Naive B cell (primary cell): ENCODE data around the gene SLC39A8. TPM values are rescaled to one million over a fixed set of nuclear protein-coding genes. Genes with fewer than 3 reads are reported as not detected.

Source experiments
- ATAC-seq, 2 donors: fragments of 150-1000 bp; cut with Tn5 transposase; 2 replicates each; pipeline ENCODE4 v1.10.0; 2021; ENCODE audit warnings: low read depth in 2 of 2, mild to moderate bottlenecking in 2 of 2, moderate library complexity in 2 of 2
- DNase-seq: peaks from one replicate; pipeline ENCODE4 v3.0.0; 2022
- H3K27ac Mint-ChIP-seq, 6 donors: one replicate each; pipeline ENCODE4 v1.8.0; 2020 to 2022; ENCODE audit warnings: mild to moderate bottlenecking in 6 of 6, mixed read lengths in 6 of 6, moderate library complexity in 5 of 6, inconsistent platforms in 2 of 6
- H3K27me3 Mint-ChIP-seq, 3 donors: one replicate each; pipeline ENCODE4 v1.8.0; 2021 to 2022; ENCODE audit warnings: mixed read lengths in 3 of 3, mild to moderate bottlenecking in 1 of 3
- H3K36me3 Mint-ChIP-seq, 2 donors: one replicate each; pipeline ENCODE4 v1.8.0; 2020 to 2022; ENCODE audit warnings: mixed read lengths in 2 of 2, inconsistent platforms in 1 of 2, mild to moderate bottlenecking in 1 of 2
- H3K4me1 Mint-ChIP-seq, 3 donors: one replicate each; pipeline ENCODE4 v1.8.0; 2020 to 2022; ENCODE audit warnings: mixed read lengths in 3 of 3, inconsistent platforms in 1 of 3, mild to moderate bottlenecking in 1 of 3, moderate library complexity in 1 of 3
- H3K4me3 Mint-ChIP-seq, 8 donors: one replicate each; pipeline ENCODE4 v1.8.0; 2020 to 2022; ENCODE audit warnings: mild to moderate bottlenecking in 8 of 8, mixed read lengths in 8 of 8, moderate library complexity in 8 of 8, inconsistent platforms in 2 of 8
- H3K9me3 Mint-ChIP-seq, 7 donors: one replicate each; pipeline ENCODE4 v1.8.0; 2020 to 2022; ENCODE audit warnings: mixed read lengths in 7 of 7, mild to moderate bottlenecking in 5 of 7, inconsistent platforms in 2 of 7, moderate library complexity in 1 of 7
- polyA plus RNA-seq, 6 donors: library from polyadenylated mRNA; unstranded; fragments of 300-500 nt; fragmentation: Illumina TruSeq; gene quantifications; one replicate each; pipeline ENCODE4 v1.2.3, GENCODE V29; 2021; ENCODE audit warnings: low read depth in 6 of 6

SLC39A8 gene
- polyA plus RNA-seq, 6 donors from 2014 or later: 17.2 to 37.3 (median 20.0) TPM

DNA sequence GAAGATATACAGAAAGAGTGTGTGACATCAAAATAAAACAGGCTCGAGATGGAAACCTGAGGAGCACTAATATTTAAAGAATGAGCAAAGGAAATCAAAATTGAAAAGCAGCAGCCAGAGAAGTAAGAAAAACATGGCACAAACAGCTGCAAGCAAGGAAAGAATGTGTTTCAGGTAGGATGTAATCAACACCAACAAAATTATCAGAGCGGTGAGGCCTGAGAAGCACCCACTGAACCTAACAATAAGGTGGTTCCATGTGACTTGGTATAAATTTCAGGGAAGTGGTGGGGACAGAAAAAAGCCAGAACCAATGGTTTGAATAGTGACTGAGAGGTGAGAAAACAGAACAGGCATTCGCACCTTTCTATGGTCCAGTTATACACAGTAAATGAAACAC is 11.5 kb downstream of the SLC39A8 start:
- H3K27me3 Mint-ChIP-seq: no peaks in the 10 kb centered on the region
- H3K4me1 Mint-ChIP-seq: peaks cover 12 to 41% (median 22%) of the 10 kb centered on the region in 3 donors
- peaks cover 0 to 4% of the 10 kb centered on the region in 2 donors for H3K36me3 Mint-ChIP-seq
- no peaks in the 10 kb centered on the region for H3K9me3 Mint-ChIP-seq
- DNase-seq (no peak), ATAC-seq (no peak)
- no peak overlapping the region for H3K4me3 Mint-ChIP-seq
- no peak overlapping the region for H3K27ac Mint-ChIP-seq

- peaks cover 14 to 37% (median 17%) of the 10 kb centered on the region in 3 donors for H3K4me1 Mint-ChIP-seq
- ATAC-seq: no peak
- no peaks in the 10 kb centered on the region for H3K27me3 Mint-ChIP-seq
- no peak overlapping the region for H3K27ac Mint-ChIP-seq
- H3K36me3 Mint-ChIP-seq: no peaks in the 10 kb centered on the region
- no peak for DNase-seq
- no peaks in the 10 kb centered on the region for H3K9me3 Mint-ChIP-seq
- no peak overlapping the region for H3K4me3 Mint-ChIP-seq
Observed at GRCh38 chr4:102328045-102328444, 17.2 kb downstream of the SLC39A8 start.

GRCh38 chr4:102326951-102327350 is 18.3 kb downstream of the SLC39A8 start:
- Mint-ChIP-seq H3K4me1 (peaks cover 20 to 41% (median 21%) of the 10 kb centered on the region in 3 donors), H3K27ac (peak overlapping the region in 1 of 6 donors; percentile 57), H3K27me3 (no peaks in the 10 kb centered on the region), H3K9me3 (no peaks in the 10 kb centered on the region), H3K36me3 (no peaks in the 10 kb centered on the region), H3K4me3 (no peak overlapping the region)
- ATAC-seq: no peak
- DNase-seq: no peak

DNA sequence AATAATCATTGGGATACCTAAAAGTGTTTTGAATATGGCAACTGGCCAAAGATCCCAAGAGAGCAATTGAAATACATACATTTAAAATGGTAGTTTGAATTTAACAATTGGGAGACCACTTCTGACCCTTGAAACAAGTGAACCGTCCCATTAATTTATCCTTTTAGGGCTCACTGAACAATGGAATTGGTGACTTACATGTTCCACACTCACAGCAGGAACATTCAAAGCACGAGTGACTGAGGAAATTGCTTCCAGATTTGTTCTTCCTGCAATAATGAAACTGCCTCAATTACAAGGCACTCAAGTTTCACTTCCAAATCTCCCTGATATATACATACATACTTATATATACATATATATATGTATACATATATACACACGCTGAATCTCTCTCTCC is 20.6 kb downstream of the SLC39A8 start:
- H3K9me3 Mint-ChIP-seq: no peaks in the 10 kb centered on the region
- no peaks in the 10 kb centered on the region for H3K27me3 Mint-ChIP-seq
- ATAC-seq (no peak), DNase-seq (no peak)
- no peak overlapping the region for H3K4me3 Mint-ChIP-seq
- H3K36me3 Mint-ChIP-seq: no peaks in the 10 kb centered on the region
- peaks cover 29 to 41% (median 30%) of the 10 kb centered on the region in 3 donors for H3K4me1 Mint-ChIP-seq
- H3K27ac Mint-ChIP-seq: no peak overlapping the region

DNA sequence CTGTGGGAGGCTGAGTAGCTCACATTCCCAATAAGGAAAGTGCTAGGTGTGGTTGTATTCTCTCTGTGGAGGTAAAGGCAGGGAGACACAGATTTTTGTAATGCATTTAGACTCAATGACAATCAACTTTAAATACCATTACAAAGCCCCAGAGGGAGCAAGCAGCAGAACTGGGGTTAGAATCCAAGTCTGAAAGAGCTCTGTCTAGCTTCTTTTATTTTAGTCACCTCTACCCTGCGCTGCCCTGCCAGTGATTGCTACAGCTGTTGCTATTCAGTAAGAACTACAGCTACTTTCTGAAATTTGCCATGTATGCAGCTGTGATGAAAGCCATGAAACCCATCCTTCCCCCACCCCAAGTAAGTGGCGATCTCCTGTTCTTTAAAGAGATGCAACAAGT is 22.5 kb downstream of the SLC39A8 start:
- H3K4me1 Mint-ChIP-seq: peaks cover 28 to 37% (median 31%) of the 10 kb centered on the region in 3 donors
- no peak for DNase-seq
- no peaks in the 10 kb centered on the region for H3K27me3 Mint-ChIP-seq
- H3K36me3 Mint-ChIP-seq: no peaks in the 10 kb centered on the region
- no peak overlapping the region for H3K27ac Mint-ChIP-seq
- no peaks in the 10 kb centered on the region for H3K9me3 Mint-ChIP-seq
- ATAC-seq: no peak
- no peak overlapping the region for H3K4me3 Mint-ChIP-seq

- ATAC-seq: peak; percentile 55 to 64
- peaks cover 25 to 32% (median 28%) of the 10 kb centered on the region in 3 donors for H3K4me1 Mint-ChIP-seq
- peaks cover 0 to 9% of the 10 kb centered on the region in 2 donors for H3K36me3 Mint-ChIP-seq
- H3K27me3 Mint-ChIP-seq: no peaks in the 10 kb centered on the region
- peak; percentile 6 for DNase-seq
- H3K4me3 Mint-ChIP-seq: peak overlapping the region in 2 of 8 donors; percentile 28 to 32
- peak overlapping the region in 2 of 6 donors; percentile 21 to 51 for H3K27ac Mint-ChIP-seq
- H3K9me3 Mint-ChIP-seq: peaks cover 0 to 6% (median 2%) of the 10 kb centered on the region in 7 donors
Observed at GRCh38 chr4:102321260-102321995, 23.9 kb downstream of the SLC39A8 start.

DNA sequence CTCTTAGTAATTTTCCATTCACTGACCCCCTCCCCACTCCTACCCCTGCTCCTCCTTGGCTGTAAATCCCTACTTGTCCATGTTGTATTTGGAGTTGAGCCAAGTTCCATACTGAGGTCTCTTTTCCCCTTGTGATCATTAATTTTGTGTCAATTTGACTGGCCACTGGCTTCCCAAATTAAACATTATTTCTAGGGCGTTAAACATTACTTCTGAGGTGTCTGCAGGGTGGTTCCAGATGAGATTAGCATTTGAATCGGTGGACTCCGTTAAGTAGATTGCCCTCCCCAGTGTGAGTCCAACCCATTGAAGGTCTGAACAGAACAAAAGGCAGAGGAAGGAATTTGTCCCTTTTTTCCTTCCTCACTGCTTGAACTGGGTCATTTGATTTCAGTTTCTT is 25.7 kb downstream of the SLC39A8 start:
- Mint-ChIP-seq H3K27ac (peak overlapping the region in 2 of 6 donors; percentile 42 to 50), H3K27me3 (no peaks in the 10 kb centered on the region), H3K9me3 (peaks cover 0 to 6% (median 2%) of the 10 kb centered on the region in 7 donors), H3K4me3 (no peak overlapping the region), H3K4me1 (peaks cover 22 to 25% (median 25%) of the 10 kb centered on the region in 3 donors), H3K36me3 (peaks cover 2 to 16% of the 10 kb centered on the region in 2 donors)
- ATAC-seq (no peak), DNase-seq (no peak)

GRCh38 chr4:102318526-102318925 is 26.8 kb downstream of the SLC39A8 start:
- H3K4me1 Mint-ChIP-seq: peaks cover 25 to 27% (median 25%) of the 10 kb centered on the region in 3 donors
- no peak overlapping the region for H3K27ac Mint-ChIP-seq
- peaks cover 0 to 9% (median 5%) of the 10 kb centered on the region in 7 donors for H3K9me3 Mint-ChIP-seq
- H3K4me3 Mint-ChIP-seq: no peak overlapping the region
- H3K27me3 Mint-ChIP-seq: no peaks in the 10 kb centered on the region
- DNase-seq (no peak), ATAC-seq (no peak)
- peaks cover 13 to 17% of the 10 kb centered on the region in 2 donors for H3K36me3 Mint-ChIP-seq

- Mint-ChIP-seq H3K9me3 (peaks cover 0 to 9% (median 5%) of the 10 kb centered on the region in 7 donors), H3K4me3 (no peak overlapping the region), H3K27ac (peak overlapping the region in 1 of 6 donors; percentile 24)
Observed at GRCh38 chr4:102318105-102318504, 27.2 kb downstream of the SLC39A8 start.

DNA sequence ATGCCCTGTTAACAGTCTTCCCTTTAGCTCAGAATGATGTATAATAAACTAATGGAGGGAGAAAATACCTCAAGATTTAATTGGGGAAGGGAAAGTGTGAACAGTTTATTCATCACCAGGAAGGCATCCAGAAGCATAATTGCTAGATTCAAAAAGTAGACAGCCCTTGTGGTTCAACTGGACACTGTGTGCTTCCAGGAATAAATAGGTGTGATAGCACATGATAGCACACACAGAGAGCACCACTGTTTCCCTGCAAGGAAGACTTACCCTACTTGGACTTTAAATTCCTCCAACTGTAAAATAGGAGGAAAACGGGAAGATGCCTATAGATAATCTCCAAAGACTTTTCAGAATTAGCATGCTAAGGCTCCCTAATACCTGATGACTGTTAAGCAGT is 27.8 kb downstream of the SLC39A8 start:
- Mint-ChIP-seq H3K27me3 (no peaks in the 10 kb centered on the region), H3K4me1 (peaks cover 16 to 22% (median 17%) of the 10 kb centered on the region in 3 donors), H3K9me3 (peaks cover 0 to 9% (median 5%) of the 10 kb centered on the region in 7 donors), H3K27ac (no peak overlapping the region), H3K4me3 (no peak overlapping the region), H3K36me3 (peaks cover 14 to 17% of the 10 kb centered on the region in 2 donors)
- DNase-seq: no peak
- ATAC-seq: no peak

More at GRCh38 chr4:102318105-102318504, 27.2 kb downstream of the SLC39A8 start:
- Mint-ChIP-seq H3K4me1 (peaks cover 22 to 24% (median 24%) of the 10 kb centered on the region in 3 donors), H3K36me3 (peaks cover 14 to 17% of the 10 kb centered on the region in 2 donors), H3K27me3 (no peaks in the 10 kb centered on the region)
- DNase-seq (no peak), ATAC-seq (no peak)

GRCh38 chr4:102316585-102316984 is 28.7 kb downstream of the SLC39A8 start:
- H3K27ac Mint-ChIP-seq: no peak overlapping the region
- H3K9me3 Mint-ChIP-seq: peaks cover 0 to 9% (median 5%) of the 10 kb centered on the region in 7 donors
- ATAC-seq (no peak), DNase-seq (no peak)
- H3K4me1 Mint-ChIP-seq: peaks cover 8 to 17% (median 10%) of the 10 kb centered on the region in 3 donors
- peaks cover 14 to 17% of the 10 kb centered on the region in 2 donors for H3K36me3 Mint-ChIP-seq
- no peaks in the 10 kb centered on the region for H3K27me3 Mint-ChIP-seq
- H3K4me3 Mint-ChIP-seq: no peak overlapping the region

DNA sequence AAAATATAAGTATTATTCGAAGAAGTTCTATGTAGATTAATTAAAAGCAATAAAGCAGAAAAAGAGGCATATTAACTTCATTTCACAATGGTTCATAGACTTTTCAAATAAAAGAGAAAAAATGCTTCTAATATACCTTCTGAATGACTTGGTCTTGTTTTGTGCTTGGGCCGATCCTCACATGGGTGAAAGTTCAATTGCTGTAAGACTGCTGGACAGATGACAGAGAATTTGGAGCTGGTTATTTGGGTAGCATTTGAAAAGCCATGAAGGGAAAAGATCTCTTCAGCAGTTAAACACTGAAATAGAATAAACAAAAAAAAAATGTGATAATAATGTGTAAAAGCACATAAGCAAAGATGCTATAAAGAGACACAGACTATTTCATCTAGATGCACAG is 29.8 kb downstream of the SLC39A8 start:
- ATAC-seq: no peak
- Mint-ChIP-seq H3K27ac (no peak overlapping the region), H3K9me3 (peaks cover 0 to 9% (median 5%) of the 10 kb centered on the region in 7 donors), H3K27me3 (no peaks in the 10 kb centered on the region), H3K4me1 (peaks cover 0 to 8% (median 0%) of the 10 kb centered on the region in 3 donors), H3K36me3 (peaks cover 14 to 17% of the 10 kb centered on the region in 2 donors), H3K4me3 (no peak overlapping the region)
- no peak for DNase-seq

- DNase-seq: no peak
- no peak for ATAC-seq
- Mint-ChIP-seq H3K36me3 (peaks cover 14 to 17% of the 10 kb centered on the region in 2 donors), H3K4me1 (peaks cover 0 to 5% (median 0%) of the 10 kb centered on the region in 3 donors), H3K4me3 (no peak overlapping the region), H3K27ac (no peak overlapping the region), H3K9me3 (peaks cover 0 to 9% (median 5%) of the 10 kb centered on the region in 7 donors), H3K27me3 (no peaks in the 10 kb centered on the region)
Observed at GRCh38 chr4:102312417-102312816, 32.9 kb downstream of the SLC39A8 start.

GRCh38 chr4:102311912-102312311 is 33.4 kb downstream of the SLC39A8 start:
- ATAC-seq (no peak), DNase-seq (no peak)
- Mint-ChIP-seq H3K4me1 (peaks cover 0 to 5% (median 0%) of the 10 kb centered on the region in 3 donors), H3K27ac (no peak overlapping the region), H3K36me3 (peaks cover 13 to 14% of the 10 kb centered on the region in 2 donors), H3K27me3 (no peaks in the 10 kb centered on the region), H3K4me3 (no peak overlapping the region), H3K9me3 (peaks cover 0 to 9% (median 3%) of the 10 kb centered on the region in 7 donors)
